ENCODE data around the gene PIGR. TPM values are rescaled to one million over a fixed set of nuclear protein-coding genes. Genes with fewer than 3 reads are reported as not detected.

PIGR gene
- polyA plus RNA-seq, 1 donor from 2014 or later = not detected

- Histone ChIP-seq H3K9me3 (ENCODE audit: low read length) (no peaks in the 10 kb centered on the region), H3K4me3 (ENCODE audit: low read length) (no peak overlapping the region), H3K4me2 (ENCODE audit: low read length) (no peak overlapping the region), H3K79me2 (replicated peaks; ENCODE audit: insufficient read depth, low read length) (no peaks in the 10 kb centered on the region), H2AFZ (ENCODE audit: low read depth, low read length) (no peak overlapping the region), H3K36me3 (ENCODE audit: insufficient read depth, low read length) (no peaks in the 10 kb centered on the region), H3K27me3 (ENCODE audit: insufficient read depth, low read depth, low read length) (no peaks in the 10 kb centered on the region), H3K27ac (ENCODE audit: low read length) (no peak overlapping the region), H3F3A (ENCODE audit: insufficient read depth, low read length, poor library complexity, severe bottlenecking) (no peaks in the 10 kb centered on the region), H4K20me1 (ENCODE audit: insufficient read depth) (no peaks in the 10 kb centered on the region), H3K9me2 (ENCODE audit: insufficient read depth, low read length) (no peaks in the 10 kb centered on the region), H3K9ac (ENCODE audit: low read length) (no peak overlapping the region)
- TF ChIP-seq CTCF (IDR thresholded peaks at IDR 0.05; ENCODE audit: poor library complexity, severe bottlenecking) (no peak), MXI1 (conservative IDR thresholded peaks at IDR 0.05; ENCODE audit: poor library complexity, severe bottlenecking) (no peak), TAF1 (IDR thresholded peaks at IDR 0.05; ENCODE audit: low read depth) (no peak), EP300 (conservative IDR thresholded peaks at IDR 0.05; ENCODE audit: poor library complexity, severe bottlenecking) (no peak), RAD21 (conservative IDR thresholded peaks at IDR 0.05) (no peak), SMC3 (conservative IDR thresholded peaks at IDR 0.05; ENCODE audit: poor library complexity) (no peak), EZH2 (IDR thresholded peaks at IDR 0.05; ENCODE audit: borderline replicate concordance, insufficient read depth, low read length, poor library complexity, severe bottlenecking) (no peak), POLR2AphosphoS5 (IDR thresholded peaks at IDR 0.05) (no peak)
Measured at GRCh38 chr1:206932177-206932576, 14.1 kb downstream of the PIGR start.

GRCh38 chr1:206931709-206932108, 14.6 kb downstream of the PIGR start:
- Histone ChIP-seq H3F3A (ENCODE audit: insufficient read depth, low read length, poor library complexity, severe bottlenecking) (no peaks in the 10 kb centered on the region), H3K79me2 (replicated peaks; ENCODE audit: insufficient read depth, low read length) (no peaks in the 10 kb centered on the region), H3K27ac (ENCODE audit: low read length) (no peak overlapping the region), H2AFZ (ENCODE audit: low read depth, low read length) (no peak overlapping the region), H3K36me3 (ENCODE audit: insufficient read depth, low read length) (no peaks in the 10 kb centered on the region), H4K20me1 (ENCODE audit: insufficient read depth) (no peaks in the 10 kb centered on the region), H3K4me2 (ENCODE audit: low read length) (no peak overlapping the region), H3K9me3 (ENCODE audit: low read length) (no peaks in the 10 kb centered on the region), H3K9ac (ENCODE audit: low read length) (no peak overlapping the region), H3K4me3 (ENCODE audit: low read length) (no peak overlapping the region), H3K27me3 (ENCODE audit: insufficient read depth, low read depth, low read length) (no peaks in the 10 kb centered on the region), H3K9me2 (ENCODE audit: insufficient read depth, low read length) (no peaks in the 10 kb centered on the region)
- TF ChIP-seq EZH2 (IDR thresholded peaks at IDR 0.05; ENCODE audit: borderline replicate concordance, insufficient read depth, low read length, poor library complexity, severe bottlenecking) = no peak
- no peak for TF ChIP-seq TAF1 (IDR thresholded peaks at IDR 0.05; ENCODE audit: low read depth)
- TF ChIP-seq CTCF (IDR thresholded peaks at IDR 0.05; ENCODE audit: poor library complexity, severe bottlenecking) = no peak
- no peak for TF ChIP-seq REST (IDR thresholded peaks at IDR 0.05; ENCODE audit: borderline replicate concordance)
- no peak for TF ChIP-seq RAD21 (conservative IDR thresholded peaks at IDR 0.05)

All from neural cell (in vitro differentiated cells).